Hematopoietic multipotent progenitor cell treated with erythropoietin and hydrocortisone succinate and interleukin-3 and kit ligand, for 6 days (in vitro differentiated cells): ENCODE results near the gene DTNB.

Experiments used
- DNase-seq: peaks from one replicate; pipeline ENCODE4 v3.0.0-alpha.2; 2015

Gene DTNB

GRCh38 chr2:25493207-25493606, 180.2 kb downstream of the DTNB start:
- no peak for DNase-seq

- no peak for DNase-seq
These were observed 180.7 kb downstream of the DTNB start for GRCh38 chr2:25492726-25493125.

GRCh38 chr2:25491966-25492532, 181.3 kb downstream of the DTNB start:
- no peak for DNase-seq

- no peak for DNase-seq
These were observed 182.2 kb downstream of the DTNB start for GRCh38 chr2:25491003-25491696.

GRCh38 chr2:25490217-25490616, 183.2 kb downstream of the DTNB start:
- DNase-seq, result no peak

GRCh38 chr2:25489631-25490030, 183.7 kb downstream of the DTNB start:
- DNase-seq, result no peak

GRCh38 chr2:25483607-25484266, 189.6 kb downstream of the DTNB start:
- peak; percentile 67 for DNase-seq

- no peak for DNase-seq
These were observed 191.0 kb downstream of the DTNB start for GRCh38 chr2:25482341-25482740.

GRCh38 chr2:25481381-25482300, 191.7 kb downstream of the DTNB start:
- no peak for DNase-seq

- DNase-seq, result no peak
These were observed 192.8 kb downstream of the DTNB start for GRCh38 chr2:25480561-25480960.

GRCh38 chr2:25479761-25480160, 193.6 kb downstream of the DTNB start:
- DNase-seq, result no peak

GRCh38 chr2:25478736-25479135, 194.6 kb downstream of the DTNB start:
- no peak for DNase-seq

GRCh38 chr2:25473758-25474340, 199.5 kb downstream of the DTNB start:
- peak; percentile 88 for DNase-seq

GRCh38 chr2:25473131-25473530, 200.2 kb downstream of the DTNB start:
- DNase-seq, result no peak

GRCh38 chr2:25470806-25471205, 202.6 kb downstream of the DTNB start:
- DNase-seq, result no peak

GRCh38 chr2:25467743-25468142, 205.6 kb downstream of the DTNB start:
- DNase-seq, result no peak

GRCh38 chr2:25462021-25462420, 211.4 kb downstream of the DTNB start:
- no peak for DNase-seq

- no peak for DNase-seq
These were observed 213.0 kb downstream of the DTNB start for GRCh38 chr2:25460261-25460905.

- DNase-seq, result no peak
These were observed 218.4 kb downstream of the DTNB start for GRCh38 chr2:25454824-25455611.

GRCh38 chr2:25453199-25453905, 220.0 kb downstream of the DTNB start:
- no peak for DNase-seq

GRCh38 chr2:25448808-25449207, 224.6 kb downstream of the DTNB start:
- DNase-seq, result no peak
